SU-DHL-6 (cell line): ENCODE measurements around the gene TPP1.

Experiments used
- H2AFZ ChIP-seq: fragments of 200-600 bp; sonication (generic); 2 replicates; pipeline ENCODE4 v1.6.1; 2014; ENCODE audit warnings: low read depth, mild to moderate bottlenecking, moderate library complexity, mixed read lengths, antibody characterized with exemption, low read length; ENCODE audit not compliant: severe bottlenecking
- H3F3A ChIP-seq: fragments of 200-600 bp; shearing (Covaris generic); 2 replicates; pipeline ENCODE4 v1.6.0; 2016; ENCODE audit warnings: antibody characterized with exemption, mild to moderate bottlenecking; ENCODE audit not compliant: insufficient read depth
- H3K27ac ChIP-seq: fragments of 200-600 bp; sonication (generic); 2 replicates; pipeline ENCODE4 v1.5.1; 2016; ENCODE audit warnings: low read depth, mild to moderate bottlenecking, low read length, moderate library complexity, mixed read lengths
- H3K27me3 ChIP-seq: fragments of 200-600 bp; sonication (generic), shearing (Covaris generic); 2 replicates; pipeline ENCODE4 v1.6.0; 2014; ENCODE audit warnings: mild to moderate bottlenecking, low read length
- H3K36me3 ChIP-seq: fragments of 200-600 bp; sonication (generic); 2 replicates; pipeline ENCODE4 v1.6.1; 2014; ENCODE audit warnings: mild to moderate bottlenecking, low read length, mixed read lengths
- H3K4me2 ChIP-seq: fragments of 300-600, 200-600 bp; shearing (Covaris generic), sonication (generic); 2 replicates; pipeline ENCODE4 v1.6.0; 2014; ENCODE audit warnings: low read length, low read depth, mild to moderate bottlenecking; ENCODE audit not compliant: poor library complexity, severe bottlenecking
- H3K4me3 ChIP-seq: fragments of 200-600 bp; sonication (generic); 2 replicates; pipeline ENCODE4 v1.5.1; 2014; ENCODE audit warnings: antibody characterized with exemption, low read length, mild to moderate bottlenecking, mixed read lengths; ENCODE audit not compliant: insufficient read depth, poor library complexity, severe bottlenecking
- H3K79me2 ChIP-seq: fragments of 200-600 bp; sonication (generic); 2 replicates; pipeline ENCODE4 v1.6.1; 2014; ENCODE audit warnings: mild to moderate bottlenecking, low read length, moderate library complexity; ENCODE audit not compliant: insufficient read depth
- H3K9ac ChIP-seq: fragments of 200-600 bp; sonication (generic); 2 replicates; pipeline ENCODE4 v1.7.0; 2014; ENCODE audit warnings: mild to moderate bottlenecking, low read length
- H3K9me2 ChIP-seq: fragments of 200-600 bp; sonication (generic); replicated peaks from 2 replicates; pipeline ENCODE4 v1.6.1; 2014; ENCODE audit warnings: low read length; ENCODE audit not compliant: insufficient read depth
- H3K9me3 ChIP-seq: fragments of 200-600 bp; sonication (generic); 2 replicates; pipeline ENCODE4 v1.6.1; 2014; ENCODE audit warnings: low read length, mixed read lengths; ENCODE audit not compliant: insufficient read depth
- H4K20me1 ChIP-seq: fragments of 200-600 bp; sonication (generic); 2 replicates; pipeline ENCODE4 v1.6.1; 2014; ENCODE audit warnings: low read depth, mild to moderate bottlenecking, antibody characterized with exemption, low read length, moderate library complexity, mixed read lengths
- CTCF ChIP-seq: fragments of 200-600 bp; sonication (generic); IDR thresholded peaks from one replicate; pipeline ENCODE4 v1.5.1; 2017; ENCODE audit warnings: antibody characterized with exemption, mild to moderate bottlenecking, low read length, moderate library complexity; ENCODE audit not compliant: insufficient read depth, poor library complexity, severe bottlenecking
- EZH2phosphoT487 ChIP-seq: fragments of 200-600 bp; sonication (generic), shearing (Covaris generic); conservative IDR thresholded peaks from 2 replicates; pipeline ENCODE4 v1.6.1; 2018; ENCODE audit warnings: mild to moderate bottlenecking, antibody characterized with exemption, low read length, moderate library complexity, mixed read lengths

The TPP1 gene

GRCh38 chr11:6647836-6648235 lies 28.6 kb upstream of the TPP1 start:
- no peaks in the 10 kb centered on the region for H3K9me3 ChIP-seq
- no peaks in the 10 kb centered on the region for H3K36me3 ChIP-seq
- no peak overlapping the region for H3K9ac ChIP-seq
- H3K4me3 ChIP-seq = no peak overlapping the region
- no peaks in the 10 kb centered on the region for H3K79me2 ChIP-seq
- no peaks in the 10 kb centered on the region for H4K20me1 ChIP-seq
- H3K9me2 ChIP-seq = no peaks in the 10 kb centered on the region
- no peaks in the 10 kb centered on the region for H3F3A ChIP-seq
- no peak overlapping the region for H3K4me2 ChIP-seq
- no peak overlapping the region for H2AFZ ChIP-seq
- no peak overlapping the region for H3K27ac ChIP-seq
- H3K27me3 ChIP-seq = no peaks in the 10 kb centered on the region
- TF ChIP-seq CTCF (no peak), EZH2phosphoT487 (no peak)

- TF ChIP-seq EZH2phosphoT487 = no peak
- TF ChIP-seq CTCF = no peak
- Histone ChIP-seq H3K4me2 (no peak overlapping the region), H3K9me2 (no peaks in the 10 kb centered on the region), H2AFZ (no peak overlapping the region), H3K27ac (no peak overlapping the region), H3K36me3 (no peaks in the 10 kb centered on the region), H4K20me1 (no peaks in the 10 kb centered on the region), H3K4me3 (no peak overlapping the region), H3K79me2 (no peaks in the 10 kb centered on the region), H3K9me3 (no peaks in the 10 kb centered on the region), H3K9ac (no peak overlapping the region), H3F3A (no peaks in the 10 kb centered on the region), H3K27me3 (no peaks in the 10 kb centered on the region)
These were observed 27.9 kb upstream of the TPP1 start for GRCh38 chr11:6646918-6647679.

- no peaks in the 10 kb centered on the region for H4K20me1 ChIP-seq
- no peak overlapping the region for H3K4me3 ChIP-seq
- H3K27ac ChIP-seq = no peak overlapping the region
- H3K9me2 ChIP-seq = no peaks in the 10 kb centered on the region
- H3K27me3 ChIP-seq = no peaks in the 10 kb centered on the region
- no peak for TF ChIP-seq EZH2phosphoT487
- TF ChIP-seq CTCF = no peak
- no peak overlapping the region for H3K4me2 ChIP-seq
- H3F3A ChIP-seq = no peaks in the 10 kb centered on the region
- no peaks in the 10 kb centered on the region for H3K36me3 ChIP-seq
- H3K79me2 ChIP-seq = no peaks in the 10 kb centered on the region
- H3K9ac ChIP-seq = no peak overlapping the region
- H2AFZ ChIP-seq = no peak overlapping the region
- no peaks in the 10 kb centered on the region for H3K9me3 ChIP-seq
These were observed 27.3 kb upstream of the TPP1 start for GRCh38 chr11:6646576-6646917.
